ENCODE data around the gene ANXA2R. TPM values are rescaled to one million over a fixed set of nuclear protein-coding genes. Genes with fewer than 3 reads are reported as not detected.

The ANXA2R gene
- total and polyA plus RNA-seq, 2 of the 13 experiments (the other 11 are each of a cell fraction or from before 2014, with no cell fraction given) = 0.95 to 1.3 TPM

DNA sequence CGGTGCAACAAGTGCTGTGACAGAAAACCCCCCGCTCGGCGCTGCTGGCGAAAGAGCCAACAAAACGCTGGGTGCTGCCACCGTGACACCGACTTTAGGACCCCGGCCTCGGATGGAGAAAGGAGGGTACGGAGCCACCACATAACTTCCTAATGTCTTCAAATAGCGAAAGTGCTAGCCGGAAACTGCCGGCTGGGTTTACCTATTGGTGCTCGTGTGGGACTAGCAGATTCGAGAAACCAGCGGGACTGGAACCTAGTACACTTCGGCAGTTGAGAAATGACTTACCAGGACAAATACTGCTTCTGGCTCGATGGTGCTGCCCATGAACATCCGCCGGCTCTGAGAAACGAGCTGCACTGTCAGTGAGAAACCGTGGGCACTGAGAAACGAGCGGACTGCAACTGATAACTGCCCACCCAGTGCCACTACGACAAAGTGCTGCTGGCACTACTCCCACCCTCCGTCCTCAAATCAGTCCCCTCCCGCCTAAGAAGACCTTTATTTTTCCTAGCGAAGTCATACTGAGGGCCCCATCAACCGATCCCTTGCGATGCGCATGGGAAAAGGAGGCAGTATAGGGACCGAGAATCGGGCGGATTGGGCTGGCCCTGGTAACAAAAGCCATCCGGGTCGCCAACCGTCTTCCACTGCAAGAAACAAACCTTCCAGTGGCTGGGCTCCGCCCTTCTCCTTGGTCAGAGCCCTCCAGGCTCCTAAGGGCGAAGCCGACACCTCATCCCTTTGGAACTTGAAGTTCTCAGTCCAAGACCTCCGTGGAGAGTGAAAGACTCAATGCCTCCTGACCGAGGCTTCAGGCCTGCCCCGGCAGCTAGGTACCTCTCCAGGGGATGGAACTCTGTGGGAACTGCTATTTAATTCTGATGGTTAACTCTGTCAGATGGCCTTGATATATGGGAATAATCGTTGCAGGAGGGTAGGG lies 27.0 kb upstream of the ANXA2R start (continued):
- TF ChIP-seq, protein P1, sequence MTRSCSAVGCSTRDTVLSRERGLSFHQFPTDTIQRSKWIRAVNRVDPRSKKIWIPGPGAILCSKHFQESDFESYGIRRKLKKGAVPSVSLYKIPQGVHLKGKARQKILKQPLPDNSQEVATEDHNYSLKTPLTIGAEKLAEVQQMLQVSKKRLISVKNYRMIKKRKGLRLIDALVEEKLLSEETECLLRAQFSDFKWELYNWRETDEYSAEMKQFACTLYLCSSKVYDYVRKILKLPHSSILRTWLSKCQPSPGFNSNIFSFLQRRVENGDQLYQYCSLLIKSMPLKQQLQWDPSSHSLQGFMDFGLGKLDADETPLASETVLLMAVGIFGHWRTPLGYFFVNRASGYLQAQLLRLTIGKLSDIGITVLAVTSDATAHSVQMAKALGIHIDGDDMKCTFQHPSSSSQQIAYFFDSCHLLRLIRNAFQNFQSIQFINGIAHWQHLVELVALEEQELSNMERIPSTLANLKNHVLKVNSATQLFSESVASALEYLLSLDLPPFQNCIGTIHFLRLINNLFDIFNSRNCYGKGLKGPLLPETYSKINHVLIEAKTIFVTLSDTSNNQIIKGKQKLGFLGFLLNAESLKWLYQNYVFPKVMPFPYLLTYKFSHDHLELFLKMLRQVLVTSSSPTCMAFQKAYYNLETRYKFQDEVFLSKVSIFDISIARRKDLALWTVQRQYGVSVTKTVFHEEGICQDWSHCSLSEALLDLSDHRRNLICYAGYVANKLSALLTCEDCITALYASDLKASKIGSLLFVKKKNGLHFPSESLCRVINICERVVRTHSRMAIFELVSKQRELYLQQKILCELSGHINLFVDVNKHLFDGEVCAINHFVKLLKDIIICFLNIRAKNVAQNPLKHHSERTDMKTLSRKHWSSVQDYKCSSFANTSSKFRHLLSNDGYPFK (CRISPR knock-in tag; IDR thresholded peaks at IDR 0.05; ENCODE audit: borderline replicate concordance) = no peak; the same call in 1 of the 2 replicates
- TF ChIP-seq, protein P2, sequence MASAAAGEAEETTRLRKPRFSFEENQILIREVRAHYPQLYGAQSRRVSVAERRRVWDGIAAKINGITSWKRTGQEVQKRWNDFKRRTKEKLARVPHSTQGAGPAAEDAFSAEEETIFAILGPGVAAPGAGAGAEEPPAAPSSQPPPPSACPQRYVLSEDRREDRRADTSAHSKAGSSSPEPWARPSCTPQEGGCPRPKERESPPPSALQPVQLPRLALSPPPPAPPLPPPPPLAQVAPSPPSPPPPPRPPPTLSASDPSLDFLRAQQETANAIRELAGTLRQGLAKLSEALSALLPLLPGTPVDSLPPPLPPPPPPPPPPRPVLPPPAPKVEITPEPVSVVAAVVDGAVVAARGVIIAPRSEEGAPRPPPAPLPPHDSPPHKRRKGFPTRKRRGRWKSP (CRISPR knock-in tag; IDR thresholded peaks at IDR 0.05) = 0 out of 2 replicates have a peak, but pooled peaks have one; percentile 11
- peak; percentile 49; the same call in 1 of the 3 replicates for TF ChIP-seq MXI1 (IDR thresholded peaks at IDR 0.05; ENCODE audit: borderline replicate concordance, low read depth, low read length)
- TF ChIP-seq, protein P3, sequence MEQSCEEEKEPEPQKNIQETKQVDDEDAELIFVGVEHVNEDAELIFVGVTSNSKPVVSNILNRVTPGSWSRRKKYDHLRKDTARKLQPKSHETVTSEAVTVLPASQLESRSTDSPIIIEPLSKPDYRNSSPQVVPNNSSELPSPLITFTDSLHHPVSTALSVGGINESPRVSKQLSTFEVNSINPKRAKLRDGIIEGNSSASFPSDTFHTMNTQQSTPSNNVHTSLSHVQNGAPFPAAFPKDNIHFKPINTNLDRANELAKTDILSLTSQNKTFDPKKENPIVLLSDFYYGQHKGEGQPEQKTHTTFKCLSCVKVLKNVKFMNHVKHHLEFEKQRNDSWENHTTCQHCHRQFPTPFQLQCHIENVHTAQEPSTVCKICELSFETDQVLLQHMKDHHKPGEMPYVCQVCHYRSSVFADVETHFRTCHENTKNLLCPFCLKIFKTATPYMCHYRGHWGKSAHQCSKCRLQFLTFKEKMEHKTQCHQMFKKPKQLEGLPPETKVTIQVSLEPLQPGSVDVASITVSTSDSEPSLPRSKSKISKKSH (CRISPR knock-in tag; IDR thresholded peaks at IDR 0.05; ENCODE audit: borderline replicate concordance) = no peak
- peak; percentile 75 for TF ChIP-seq TEAD3 (CRISPR knock-in tag; optimal IDR thresholded peaks at IDR 0.05; ENCODE audit: borderline replicate concordance)
- no peak for TF ChIP-seq ZFP62 (CRISPR knock-in tag; IDR thresholded peaks at IDR 0.05)
- no peak for TF ChIP-seq ZNF329 (CRISPR knock-in tag; IDR thresholded peaks at IDR 0.05; ENCODE audit: low read depth)
- no peak for TF ChIP-seq ZNF207 (IDR thresholded peaks at IDR 0.05; ENCODE audit: borderline replicate concordance)
- TF ChIP-seq AGO1 (IDR thresholded peaks at IDR 0.05; ENCODE audit: low read depth, low read length, poor library complexity, severe bottlenecking) = no peak
- TF ChIP-seq ZNF629 (CRISPR knock-in tag; conservative IDR thresholded peaks at IDR 0.05) = no peak
- TF ChIP-seq NKX3-1 (CRISPR knock-in tag; IDR thresholded peaks at IDR 0.05) = no peak; the same call in 1 of the 2 replicates
- no peak for TF ChIP-seq SMARCE1 (IDR thresholded peaks at IDR 0.05; ENCODE audit: borderline replicate concordance)
- TF ChIP-seq, protein P4, sequence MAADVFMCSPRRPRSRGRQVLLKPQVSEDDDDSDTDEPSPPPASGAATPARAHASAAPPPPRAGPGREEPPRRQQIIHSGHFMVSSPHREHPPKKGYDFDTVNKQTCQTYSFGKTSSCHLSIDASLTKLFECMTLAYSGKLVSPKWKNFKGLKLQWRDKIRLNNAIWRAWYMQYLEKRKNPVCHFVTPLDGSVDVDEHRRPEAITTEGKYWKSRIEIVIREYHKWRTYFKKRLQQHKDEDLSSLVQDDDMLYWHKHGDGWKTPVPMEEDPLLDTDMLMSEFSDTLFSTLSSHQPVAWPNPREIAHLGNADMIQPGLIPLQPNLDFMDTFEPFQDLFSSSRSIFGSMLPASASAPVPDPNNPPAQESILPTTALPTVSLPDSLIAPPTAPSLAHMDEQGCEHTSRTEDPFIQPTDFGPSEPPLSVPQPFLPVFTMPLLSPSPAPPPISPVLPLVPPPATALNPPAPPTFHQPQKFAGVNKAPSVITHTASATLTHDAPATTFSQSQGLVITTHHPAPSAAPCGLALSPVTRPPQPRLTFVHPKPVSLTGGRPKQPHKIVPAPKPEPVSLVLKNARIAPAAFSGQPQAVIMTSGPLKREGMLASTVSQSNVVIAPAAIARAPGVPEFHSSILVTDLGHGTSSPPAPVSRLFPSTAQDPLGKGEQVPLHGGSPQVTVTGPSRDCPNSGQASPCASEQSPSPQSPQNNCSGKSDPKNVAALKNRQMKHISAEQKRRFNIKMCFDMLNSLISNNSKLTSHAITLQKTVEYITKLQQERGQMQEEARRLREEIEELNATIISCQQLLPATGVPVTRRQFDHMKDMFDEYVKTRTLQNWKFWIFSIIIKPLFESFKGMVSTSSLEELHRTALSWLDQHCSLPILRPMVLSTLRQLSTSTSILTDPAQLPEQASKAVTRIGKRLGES (CRISPR knock-in tag; IDR thresholded peaks at IDR 0.05; ENCODE audit: borderline replicate concordance) = no peak
- TF ChIP-seq ZNF160 (CRISPR knock-in tag; IDR thresholded peaks at IDR 0.05) = no peak; the same call in 1 of the 2 replicates
- no peak for TF ChIP-seq HNRNPUL1 (IDR thresholded peaks at IDR 0.05; ENCODE audit: low read depth, low read length)
- no peak for TF ChIP-seq MZF1 (CRISPR knock-in tag; IDR thresholded peaks at IDR 0.05; ENCODE audit: borderline replicate concordance)
- TF ChIP-seq, protein P5, sequence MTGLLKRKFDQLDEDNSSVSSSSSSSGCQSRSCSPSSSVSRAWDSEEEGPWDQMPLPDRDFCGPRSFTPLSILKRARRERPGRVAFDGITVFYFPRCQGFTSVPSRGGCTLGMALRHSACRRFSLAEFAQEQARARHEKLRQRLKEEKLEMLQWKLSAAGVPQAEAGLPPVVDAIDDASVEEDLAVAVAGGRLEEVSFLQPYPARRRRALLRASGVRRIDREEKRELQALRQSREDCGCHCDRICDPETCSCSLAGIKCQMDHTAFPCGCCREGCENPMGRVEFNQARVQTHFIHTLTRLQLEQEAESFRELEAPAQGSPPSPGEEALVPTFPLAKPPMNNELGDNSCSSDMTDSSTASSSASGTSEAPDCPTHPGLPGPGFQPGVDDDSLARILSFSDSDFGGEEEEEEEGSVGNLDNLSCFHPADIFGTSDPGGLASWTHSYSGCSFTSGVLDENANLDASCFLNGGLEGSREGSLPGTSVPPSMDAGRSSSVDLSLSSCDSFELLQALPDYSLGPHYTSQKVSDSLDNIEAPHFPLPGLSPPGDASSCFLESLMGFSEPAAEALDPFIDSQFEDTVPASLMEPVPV (CRISPR knock-in tag; IDR thresholded peaks at IDR 0.05) = 0 out of 2 replicates have a peak, but pooled peaks have one; percentile 40
- TF ChIP-seq POLR2AphosphoS5 (IDR thresholded peaks at IDR 0.05; ENCODE audit: low read depth, low read length) = peak; percentile 57
